HG03558 (cell line): Measurements from ENCODE around the gene IPMK.
"Not testable (repeated sequence)": the region's sequence is repeated elsewhere in the genome, so short reads cannot be mapped to it uniquely, and the experiment has no call there.

Source experiments
- ATAC-seq: cut with Tn5 transposase; IDR thresholded peaks from one replicate; pipeline ENCODE4 v1.9.1; 2021; ENCODE audit warnings: moderate number of reproducible peaks; ENCODE audit not compliant: unreplicated experiment; ENCODE audit errors: extremely low read depth

Gene IPMK

GRCh38 chr10:58171146-58171545, 96.5 kb downstream of the IPMK start:
- no peak for ATAC-seq

- no peak for ATAC-seq
Observed at GRCh38 chr10:58164517-58164916, 103.2 kb downstream of the IPMK start.

- ATAC-seq, result no peak
Observed at GRCh38 chr10:58158806-58159205, 108.9 kb downstream of the IPMK start.

- ATAC-seq, result no peak
Observed at GRCh38 chr10:58157076-58157766, 110.5 kb downstream of the IPMK start.

GRCh38 chr10:58155941-58156340, 111.8 kb downstream of the IPMK start:
- ATAC-seq, result not testable (repeated sequence)

- ATAC-seq, result no peak
Observed at GRCh38 chr10:58153751-58154150, 113.9 kb downstream of the IPMK start.

GRCh38 chr10:58152673-58153263, 114.9 kb downstream of the IPMK start:
- ATAC-seq, result no peak

GRCh38 chr10:58150290-58150689, 117.4 kb downstream of the IPMK start:
- no peak for ATAC-seq

GRCh38 chr10:58143944-58144343, 123.8 kb downstream of the IPMK start:
- ATAC-seq, result no peak
